Hematopoietic multipotent progenitor cell (in vitro differentiated cells): ENCODE measurements around the gene THAP10. TPM values are rescaled to one million over a fixed set of nuclear protein-coding genes. Genes with fewer than 3 reads are reported as not detected.
"Not testable (repeated sequence)": the region's sequence is repeated elsewhere in the genome, so short reads cannot be mapped to it uniquely, and the experiment has no call there.

ENCODE experiments used
- DNase-seq, 3 donors: peaks; one replicate each; pipeline ENCODE4 v3.0.0-alpha.2; 2011 to 2015; ENCODE audit warnings: low read depth in 2 of 3, low spot score in 2 of 3
- total RNA-seq: library from RNA; depleted of rRNA; stranded (reverse); fragments of >200 nt; gene quantifications from one replicate; pipeline ENCODE4 v1.2.3, GENCODE V29; 2012

THAP10 gene
- total RNA-seq = 0.54 TPM

DNA sequence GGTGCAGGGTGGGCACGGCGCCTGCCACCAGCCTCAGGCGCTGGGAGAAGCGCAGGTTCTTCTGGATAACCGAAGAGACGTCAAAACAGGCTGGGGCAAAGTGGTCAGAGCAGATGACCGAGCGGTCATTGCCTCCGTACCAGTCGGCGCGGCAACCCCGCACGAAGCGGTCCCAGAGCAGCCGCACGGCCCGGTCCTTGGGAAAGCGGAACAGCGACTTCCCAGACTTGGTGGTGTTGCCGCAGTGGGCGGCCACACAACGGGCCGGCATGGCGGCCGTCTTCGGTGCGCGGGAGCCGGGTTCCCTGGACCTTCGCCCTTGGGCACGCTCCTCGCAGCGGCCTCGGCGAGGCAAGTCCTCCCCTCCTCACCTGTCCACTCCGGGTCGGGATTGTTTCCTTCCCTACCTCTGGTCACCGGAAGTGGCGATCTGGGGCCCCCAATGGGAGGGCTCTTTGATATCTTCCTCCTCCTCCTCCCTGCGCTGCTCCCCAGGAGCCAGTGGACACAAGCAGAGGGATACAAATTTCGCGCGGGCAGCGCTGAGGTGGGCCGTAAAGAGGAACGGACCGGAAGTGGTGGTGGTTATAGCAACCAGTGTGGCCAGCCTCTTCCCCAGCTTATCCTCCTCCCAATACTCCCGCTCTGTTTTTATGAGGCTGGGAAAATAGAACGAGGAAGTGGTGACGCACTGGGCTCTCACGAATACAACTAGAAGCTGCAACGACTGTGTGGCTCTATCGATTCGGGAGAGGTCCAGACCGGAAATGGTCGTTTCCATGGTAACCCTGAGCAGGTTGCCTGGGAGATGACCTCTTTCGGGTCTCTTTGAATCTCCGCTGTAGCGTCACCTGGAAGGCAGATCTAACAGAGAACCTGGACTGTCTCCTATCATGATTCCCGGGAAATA is at the start of gene THAP10, which contains the start of gene LRRC49:
Gene THAP10, minus strand, starts transcription at position 432 of the 910 bp plus-strand sequence. Its CDS starts 161 bp downstream, at position 271.
Gene LRRC49, plus strand, starts transcription at position 825 of the 910 bp plus-strand sequence. Its CDS starts 69 bp downstream, at position 894.
- peak in 2 of 3 donors; percentile 56 for DNase-seq

- DNase-seq = no peak
Measured at GRCh38 chr15:70936326-70936725, 44.1 kb upstream of the THAP10 start.

- no peak for DNase-seq
Measured at GRCh38 chr15:70935631-70936030, 43.4 kb upstream of the THAP10 start.

- no peak for DNase-seq
Measured at GRCh38 chr15:70933411-70933810, 41.2 kb upstream of the THAP10 start.

- DNase-seq = no peak
Measured at GRCh38 chr15:70932397-70932796, 40.2 kb upstream of the THAP10 start.

- DNase-seq = no peak
Measured at GRCh38 chr15:70931821-70932220, 39.6 kb upstream of the THAP10 start.

GRCh38 chr15:70926914-70927313 is 34.7 kb upstream of the THAP10 start:
- not testable (repeated sequence) for DNase-seq

DNA sequence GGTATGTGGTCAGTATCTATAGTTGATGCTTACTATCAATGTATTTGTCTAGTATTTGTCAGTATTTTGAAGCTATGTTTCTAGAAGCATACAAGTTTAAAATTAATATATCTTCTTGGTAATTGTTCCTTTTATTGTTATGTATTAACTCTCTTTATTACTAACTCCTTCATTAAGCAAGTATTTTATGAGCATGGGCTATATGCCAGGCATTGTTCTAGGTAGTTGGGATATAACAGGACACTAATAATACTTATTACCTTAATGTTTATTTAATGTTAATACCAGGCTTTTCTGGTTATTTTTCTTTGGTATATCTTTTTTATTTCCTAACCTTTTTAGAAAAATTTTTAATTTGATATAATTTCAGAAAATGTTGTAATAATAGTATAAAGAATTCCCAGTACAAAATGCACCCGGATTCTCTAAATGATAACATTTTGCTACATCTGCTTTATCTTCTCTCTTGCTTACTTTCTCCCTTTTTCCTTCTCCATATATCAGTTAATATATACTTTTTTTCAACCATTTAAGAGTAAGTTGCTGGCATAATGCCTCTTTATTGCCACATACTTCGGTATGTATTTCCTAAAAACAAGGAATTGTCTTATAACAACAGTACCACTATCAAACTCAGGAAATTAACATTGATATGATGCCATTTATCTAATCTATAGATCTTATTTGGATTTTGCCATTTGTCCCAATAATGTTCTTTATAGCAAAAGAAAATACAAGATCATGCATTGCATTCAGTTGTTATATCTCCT is 31.3 kb upstream of the THAP10 start:
- no peak for DNase-seq

GRCh38 chr15:70922119-70922518 is 29.9 kb upstream of the THAP10 start:
- DNase-seq = no peak

DNA sequence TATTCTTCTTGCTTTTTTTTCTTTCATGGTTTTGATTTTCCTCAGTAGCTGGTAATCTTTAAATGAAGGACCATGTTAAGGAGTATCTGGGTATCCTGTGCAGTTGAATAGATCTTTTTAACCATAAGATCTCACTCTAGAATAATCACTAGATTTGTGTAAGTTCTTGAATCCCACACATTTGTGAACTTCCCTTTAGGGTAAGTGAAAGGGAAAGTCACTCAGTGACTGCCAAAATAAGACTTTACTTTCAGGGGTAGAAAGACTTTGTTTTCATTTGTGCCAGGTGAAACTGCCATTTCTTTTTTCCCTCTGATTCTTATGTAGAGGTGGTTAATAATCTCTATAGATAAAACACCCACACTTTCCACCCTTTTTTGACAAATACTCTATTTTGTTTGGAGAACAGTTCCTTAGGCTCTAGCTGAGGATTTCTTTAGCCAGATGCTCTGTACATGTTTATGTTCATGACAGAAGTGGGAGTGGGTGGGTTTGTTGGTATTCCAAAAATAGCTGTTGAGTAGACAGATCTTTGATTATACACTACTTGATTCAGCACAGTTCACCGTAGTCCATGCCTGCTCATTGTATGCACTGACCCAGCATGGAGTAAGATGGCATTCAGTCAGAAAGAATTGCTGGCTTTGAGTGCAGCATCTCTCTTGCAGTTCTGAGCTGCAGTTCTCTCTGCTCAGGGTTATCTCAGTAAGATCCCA is 28.9 kb upstream of the THAP10 start:
- DNase-seq = no peak

DNA sequence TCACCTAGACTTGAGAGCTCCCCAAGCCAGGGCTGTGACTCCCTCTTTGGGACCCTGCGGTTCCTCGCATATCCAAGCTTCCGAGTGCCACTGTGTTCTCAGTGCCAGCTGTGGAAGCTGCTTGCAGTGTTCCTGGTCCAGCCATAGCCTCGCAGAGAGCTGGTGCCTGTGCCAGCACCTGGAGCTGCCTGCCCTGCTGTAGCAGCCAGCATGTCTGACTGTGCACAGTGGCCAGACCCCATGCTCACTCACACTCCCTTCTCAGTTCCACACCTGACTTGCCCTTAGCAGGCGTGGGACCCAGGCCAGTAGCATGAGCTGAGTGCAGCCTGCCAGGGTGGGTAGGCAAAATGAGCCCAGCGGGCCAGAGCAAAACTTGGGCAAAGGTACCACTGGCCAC is 25.7 kb upstream of the THAP10 start:
- DNase-seq = no peak

DNA sequence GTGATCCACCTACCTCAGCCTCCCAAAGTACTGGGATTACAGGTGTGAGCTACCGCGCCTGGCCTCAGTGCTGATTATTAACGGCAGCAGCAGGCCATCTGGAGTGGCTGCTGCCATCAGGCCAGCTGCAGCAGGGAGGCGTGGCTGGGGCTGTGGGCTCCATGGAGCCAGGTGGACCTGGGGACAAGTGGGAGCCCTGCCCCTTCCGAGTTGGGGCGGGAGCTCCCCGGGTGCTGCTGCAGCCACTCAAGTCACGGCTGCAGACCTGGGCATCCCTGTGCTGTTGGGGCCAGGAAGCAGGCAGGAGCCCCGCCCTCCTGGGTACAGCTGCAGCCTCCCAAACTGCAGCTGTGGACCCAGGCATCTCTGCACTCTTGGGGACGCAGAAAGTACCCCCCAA is 24.3 kb upstream of the THAP10 start:
- DNase-seq = no peak

- DNase-seq = no peak
Measured at GRCh38 chr15:70912187-70912586, 20.0 kb upstream of the THAP10 start.

DNA sequence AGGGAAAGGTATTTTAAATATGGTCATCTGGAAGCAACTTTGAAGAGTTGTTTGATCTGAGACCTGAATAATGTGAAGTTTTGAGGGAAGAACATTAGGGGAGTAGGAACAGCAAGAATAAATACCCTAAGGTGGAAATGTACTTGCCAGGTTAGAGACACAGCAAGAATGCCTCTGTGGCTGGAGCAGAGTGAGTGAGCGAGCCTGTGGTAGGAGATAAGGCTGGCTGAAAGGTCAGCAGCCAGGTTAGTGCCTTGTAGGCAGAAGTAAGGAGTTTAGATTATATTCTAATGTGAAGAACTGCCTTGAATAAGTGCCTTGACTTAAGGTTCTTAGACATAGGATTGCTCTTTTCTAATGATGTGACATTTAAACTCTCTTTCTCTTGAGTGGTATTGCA is 18.7 kb upstream of the THAP10 start:
- no peak for DNase-seq

DNA sequence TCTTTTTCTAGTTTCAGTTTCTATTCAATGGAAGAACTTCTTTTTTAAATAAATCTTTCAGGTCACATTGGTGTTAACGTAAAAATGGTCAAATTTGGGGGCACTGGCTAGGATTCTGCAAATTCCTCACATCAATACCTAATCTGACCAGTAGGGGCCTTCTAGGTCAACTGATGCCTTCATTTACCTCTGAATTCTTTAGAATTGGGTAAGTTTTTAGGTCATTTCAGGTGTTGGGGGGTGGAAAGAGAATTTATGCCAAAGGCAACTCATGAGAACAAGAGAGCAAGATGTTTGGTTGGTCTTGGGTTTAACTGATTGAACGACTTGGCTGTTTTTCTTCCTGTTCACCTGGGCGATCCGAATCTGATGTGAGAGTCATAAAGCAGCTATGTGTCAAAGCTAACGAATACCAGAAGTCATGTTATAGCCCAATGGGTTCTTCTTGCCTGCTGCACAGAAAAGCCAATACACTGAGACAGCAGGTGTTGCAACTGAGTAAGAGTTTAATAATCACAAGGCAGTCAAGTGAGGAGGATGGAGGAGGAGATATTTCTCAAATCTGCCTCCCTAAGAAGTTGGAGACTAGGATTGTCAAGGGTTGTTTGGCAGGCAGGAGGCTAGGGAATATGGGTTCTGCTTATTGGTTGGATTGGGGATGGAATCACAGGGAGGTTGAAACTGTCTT is 15.7 kb upstream of the THAP10 start:
- no peak for DNase-seq

GRCh38 chr15:70906842-70907241 is 14.6 kb upstream of the THAP10 start:
- no peak for DNase-seq

- no peak for DNase-seq
Measured at GRCh38 chr15:70902107-70902506, 9.9 kb upstream of the THAP10 start.

DNA sequence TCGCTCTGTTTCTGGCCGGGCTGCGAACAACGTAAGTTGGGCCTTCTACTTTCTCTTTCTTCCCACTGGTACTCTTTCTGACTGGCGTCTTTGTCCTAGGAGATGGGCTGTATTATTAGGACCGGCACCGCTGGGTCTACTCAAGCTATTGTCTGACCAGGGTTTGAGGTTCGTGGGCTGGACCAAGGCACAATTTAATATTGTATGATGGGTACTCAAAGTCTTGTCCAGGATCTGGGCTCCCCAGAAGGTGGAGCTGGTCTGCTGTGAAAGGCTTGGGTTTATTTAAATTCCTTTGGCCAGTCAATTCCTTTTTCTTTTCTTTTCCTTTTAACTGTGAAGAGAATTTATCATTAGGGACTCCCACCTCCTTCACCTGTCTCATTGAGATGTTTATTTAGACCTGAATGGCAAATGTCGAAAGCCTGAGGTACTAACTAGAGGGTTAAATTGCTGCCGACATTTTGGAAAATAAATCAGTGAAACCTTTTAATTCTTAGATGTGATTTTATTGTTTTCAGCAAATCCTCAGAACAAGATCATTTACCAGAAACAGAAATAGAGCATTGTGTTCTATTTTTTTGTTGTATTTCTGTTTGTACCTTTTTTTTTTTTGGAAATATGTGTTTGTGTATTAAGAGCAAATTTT is 803 bp upstream of the THAP10 start:
- peak in 2 of 3 donors; percentile 25 to 40 for DNase-seq

DNA sequence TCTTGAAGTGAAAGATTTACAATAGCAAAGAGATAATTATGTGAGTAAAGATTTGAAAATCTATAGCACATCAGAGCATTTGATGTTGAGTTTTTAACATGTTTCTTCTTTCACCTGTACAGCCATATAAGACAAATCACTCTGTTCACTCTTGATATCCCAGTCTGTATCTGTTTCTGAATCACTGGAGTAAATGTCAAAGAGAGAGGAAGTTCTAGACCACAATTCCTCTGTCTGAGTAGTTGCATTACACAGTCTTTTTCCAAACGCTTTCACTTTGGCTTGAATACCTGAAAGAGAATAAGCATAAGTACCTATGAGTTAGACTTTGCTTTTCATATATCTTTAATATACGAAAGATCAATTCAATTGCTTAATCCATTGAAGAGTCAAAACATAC is 9.9 kb downstream of the THAP10 start:
- peak in 2 of 3 donors; percentile 14 to 36 for DNase-seq

GRCh38 chr15:70880781-70881180 is 11.5 kb downstream of the THAP10 start:
- DNase-seq = no peak
